ENCODE measurements around the gene CPA4. TPM values are rescaled to one million over a fixed set of nuclear protein-coding genes. Genes with fewer than 3 reads are reported as not detected.

The CPA4 gene
- total RNA-seq, 3 donors from 2014 or later (not counting 1 experiment from before 2014, with no cell fraction given), result not detected

DNA sequence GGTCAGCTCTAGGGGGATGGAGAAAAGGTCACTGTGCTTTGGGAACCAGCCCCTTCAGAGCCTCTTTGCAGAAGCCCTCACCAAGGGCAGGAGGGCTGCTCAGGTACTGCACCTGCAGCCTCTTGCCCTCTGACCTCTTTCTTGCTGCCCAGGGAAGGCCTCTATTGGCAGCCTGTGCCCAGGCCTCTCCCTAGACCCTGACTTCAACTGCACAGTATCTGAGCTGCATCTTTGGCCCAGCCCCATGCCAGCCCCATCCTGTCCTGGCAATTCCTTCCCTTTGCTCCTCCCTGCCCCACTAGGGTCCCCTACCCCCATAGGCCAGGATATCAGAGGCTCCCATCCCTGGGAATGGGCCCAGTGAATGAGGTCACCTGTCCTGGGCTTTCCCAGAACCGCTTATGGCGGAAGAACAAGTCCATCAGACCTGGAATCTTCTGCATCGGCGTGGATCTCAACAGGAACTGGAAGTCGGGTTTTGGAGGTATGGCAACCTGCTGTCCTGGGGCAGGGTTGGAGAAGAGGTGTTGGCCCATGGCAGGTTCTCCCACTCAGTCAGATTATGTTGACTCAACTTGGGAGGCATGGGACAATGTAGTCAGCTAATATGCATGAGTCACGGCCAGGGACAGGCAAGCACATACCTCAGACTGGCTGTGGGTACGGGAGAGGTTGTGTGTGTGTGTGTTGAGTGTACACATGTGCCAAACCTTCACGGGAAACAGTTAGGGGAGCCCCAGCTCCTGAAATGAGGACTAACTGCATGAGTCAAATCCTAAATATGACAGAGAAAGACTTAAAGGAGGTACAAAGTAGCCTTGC is 70.3 kb downstream of the CPA4 start:
- Histone ChIP-seq H3K36me3 (ENCODE audit: control insufficient read depth, insufficient read depth, low read length) (no peaks in the 10 kb centered on the region), H3K9me3 (ENCODE audit: control insufficient read depth, insufficient read depth, low read length) (peaks cover 7% of the 10 kb centered on the region), H3K27ac (ENCODE audit: low read length) (no peak overlapping the region), H3K4me3 (ENCODE audit: low read length) (no peak overlapping the region), H3K4me1 (ENCODE audit: control insufficient read depth, insufficient read depth, low read length) (no peaks in the 10 kb centered on the region), H3K27me3 (ENCODE audit: control insufficient read depth, insufficient read depth, low read length) (no peaks in the 10 kb centered on the region)
- no peak overlapping the region for H3K27ac Mint-ChIP-seq
- TF ChIP-seq, protein P1, sequence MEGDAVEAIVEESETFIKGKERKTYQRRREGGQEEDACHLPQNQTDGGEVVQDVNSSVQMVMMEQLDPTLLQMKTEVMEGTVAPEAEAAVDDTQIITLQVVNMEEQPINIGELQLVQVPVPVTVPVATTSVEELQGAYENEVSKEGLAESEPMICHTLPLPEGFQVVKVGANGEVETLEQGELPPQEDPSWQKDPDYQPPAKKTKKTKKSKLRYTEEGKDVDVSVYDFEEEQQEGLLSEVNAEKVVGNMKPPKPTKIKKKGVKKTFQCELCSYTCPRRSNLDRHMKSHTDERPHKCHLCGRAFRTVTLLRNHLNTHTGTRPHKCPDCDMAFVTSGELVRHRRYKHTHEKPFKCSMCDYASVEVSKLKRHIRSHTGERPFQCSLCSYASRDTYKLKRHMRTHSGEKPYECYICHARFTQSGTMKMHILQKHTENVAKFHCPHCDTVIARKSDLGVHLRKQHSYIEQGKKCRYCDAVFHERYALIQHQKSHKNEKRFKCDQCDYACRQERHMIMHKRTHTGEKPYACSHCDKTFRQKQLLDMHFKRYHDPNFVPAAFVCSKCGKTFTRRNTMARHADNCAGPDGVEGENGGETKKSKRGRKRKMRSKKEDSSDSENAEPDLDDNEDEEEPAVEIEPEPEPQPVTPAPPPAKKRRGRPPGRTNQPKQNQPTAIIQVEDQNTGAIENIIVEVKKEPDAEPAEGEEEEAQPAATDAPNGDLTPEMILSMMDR (IDR thresholded peaks at IDR 0.05), result no peak
- H3K9me3 Mint-ChIP-seq, result peaks cover 0 to 7% of the 10 kb centered on the region in 2 donors
- no peak for ATAC-seq
- H3K4me3 Mint-ChIP-seq, result no peak overlapping the region
- no peak for DNase-seq
- no peaks in the 10 kb centered on the region for H3K27me3 Mint-ChIP-seq (ENCODE audit: low read depth in 2 of 2)
- no peaks in the 10 kb centered on the region for H3K36me3 Mint-ChIP-seq
- WGBS (ENCODE audit: insufficient coverage), result 84% methylated on average over 8 of the region's 8 CpGs
- intact Hi-C loops (cut with micrococcal nuclease), result no loop called here
- no peaks in the 10 kb centered on the region for H3K4me1 Mint-ChIP-seq

DNA sequence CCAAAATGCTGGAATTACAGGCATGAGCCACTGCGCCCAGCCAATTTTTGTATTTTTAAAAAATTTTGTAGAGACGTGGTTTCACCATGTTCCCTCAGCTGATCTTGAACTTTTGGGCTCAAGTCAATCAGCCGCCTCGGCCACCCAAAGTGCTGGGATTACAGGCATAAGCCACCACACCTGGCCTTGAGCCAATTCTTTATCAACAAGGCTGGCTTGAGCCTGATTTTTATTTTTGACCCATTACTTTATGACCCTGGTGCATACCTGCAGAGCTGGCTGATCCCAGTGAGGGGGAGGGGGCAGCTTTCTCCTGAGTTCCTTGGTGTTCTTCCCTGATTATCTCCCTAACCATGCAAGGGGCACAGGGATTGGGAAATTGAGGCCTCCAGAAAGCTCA is 71.5 kb downstream of the CPA4 start:
- H3K36me3 Mint-ChIP-seq, result no peaks in the 10 kb centered on the region
- Histone ChIP-seq H3K27me3 (ENCODE audit: control insufficient read depth, insufficient read depth, low read length) (no peaks in the 10 kb centered on the region), H3K4me1 (ENCODE audit: control insufficient read depth, insufficient read depth, low read length) (no peaks in the 10 kb centered on the region), H3K9me3 (ENCODE audit: control insufficient read depth, insufficient read depth, low read length) (peaks cover 2% of the 10 kb centered on the region), H3K27ac (ENCODE audit: low read length) (no peak overlapping the region), H3K36me3 (ENCODE audit: control insufficient read depth, insufficient read depth, low read length) (no peaks in the 10 kb centered on the region), H3K4me3 (ENCODE audit: low read length) (no peak overlapping the region)
- H3K27ac Mint-ChIP-seq, result no peak overlapping the region
- ATAC-seq (no peak), DNase-seq (no peak)
- no peak overlapping the region for H3K4me3 Mint-ChIP-seq
- peaks cover 0 to 7% of the 10 kb centered on the region in 2 donors for H3K4me1 Mint-ChIP-seq
- peaks cover 0 to 6% of the 10 kb centered on the region in 2 donors for H3K9me3 Mint-ChIP-seq
- TF ChIP-seq, protein P1 (IDR thresholded peaks at IDR 0.05), result no peak
- intact Hi-C loops (cut with micrococcal nuclease), result no loop called here
- 96% methylated on average over 4 of the region's 4 CpGs for WGBS (ENCODE audit: insufficient coverage)
- no peaks in the 10 kb centered on the region for H3K27me3 Mint-ChIP-seq (ENCODE audit: low read depth in 2 of 2)

DNA sequence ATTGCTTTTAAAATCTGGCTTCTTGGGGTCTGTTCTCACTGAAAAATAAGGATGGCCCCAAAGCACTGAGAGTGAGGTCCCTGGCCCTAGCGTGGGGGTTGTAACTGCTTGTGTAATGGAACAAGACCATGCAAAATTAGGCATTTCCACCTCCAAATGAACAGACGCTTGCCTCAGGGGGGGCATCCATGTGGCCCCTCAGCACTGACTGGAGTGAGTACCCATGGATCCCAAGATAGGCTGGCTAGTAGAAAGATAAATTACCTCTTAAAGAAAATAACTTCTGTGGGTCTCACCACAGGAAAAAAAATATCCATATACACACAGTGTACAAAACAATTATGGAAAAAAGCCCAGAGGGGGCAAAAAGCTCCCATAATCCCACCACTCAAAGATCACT is 72.1 kb downstream of the CPA4 start:
- 90% methylated on average over 2 of the region's 2 CpGs for WGBS (ENCODE audit: insufficient coverage)
- Histone ChIP-seq H3K9me3 (ENCODE audit: control insufficient read depth, insufficient read depth, low read length) (no peaks in the 10 kb centered on the region), H3K27me3 (ENCODE audit: control insufficient read depth, insufficient read depth, low read length) (no peaks in the 10 kb centered on the region), H3K4me3 (ENCODE audit: low read length) (no peak overlapping the region), H3K4me1 (ENCODE audit: control insufficient read depth, insufficient read depth, low read length) (no peaks in the 10 kb centered on the region), H3K36me3 (ENCODE audit: control insufficient read depth, insufficient read depth, low read length) (no peaks in the 10 kb centered on the region), H3K27ac (ENCODE audit: low read length) (no peak overlapping the region)
- intact Hi-C loops (cut with micrococcal nuclease), result no loop called here
- no peak overlapping the region for H3K27ac Mint-ChIP-seq
- TF ChIP-seq, protein P1 (IDR thresholded peaks at IDR 0.05), result no peak
- no peaks in the 10 kb centered on the region for H3K36me3 Mint-ChIP-seq
- no peak overlapping the region for H3K4me3 Mint-ChIP-seq
- DNase-seq, result no peak
- no peaks in the 10 kb centered on the region for H3K27me3 Mint-ChIP-seq (ENCODE audit: low read depth in 2 of 2)
- ATAC-seq, result no peak
- peaks cover 0 to 13% of the 10 kb centered on the region in 2 donors for H3K4me1 Mint-ChIP-seq
- H3K9me3 Mint-ChIP-seq, result peaks cover 0 to 3% of the 10 kb centered on the region in 2 donors

Data from natural killer cell (primary cell).